Activated T-cell treated with anti-CD3 and anti-CD28 coated beads, Interleukin-2, amount 50 U/mL, for 4 hours (primary cell): ENCODE results near the gene ATF5. TPM values are rescaled to one million over a fixed set of nuclear protein-coding genes. Genes with fewer than 3 reads are reported as not detected.
"Not testable (repeated sequence)": the region's sequence is repeated elsewhere in the genome, so short reads cannot be mapped to it uniquely, and the experiment has no call there.

Experiments used
- ATAC-seq, 2 donors: fragments of 200-7000 bp; cut with Tn5 transposase; one replicate each; pipeline ENCODE4 v1.10.0; 2021
- DNase-seq: peaks from one replicate; pipeline ENCODE4 v3.0.0-alpha.2; 2020
- H3K27me3 Mint-ChIP-seq: one replicate; pipeline ENCODE4 v1.8.0; 2021; ENCODE audit warnings: low read depth, mixed read lengths
- H3K36me3 Mint-ChIP-seq: one replicate; pipeline ENCODE4 v1.8.0; 2022; ENCODE audit warnings: mixed read lengths; ENCODE audit not compliant: insufficient read depth
- H3K4me1 Mint-ChIP-seq: one replicate; pipeline ENCODE4 v1.8.0; 2021; ENCODE audit warnings: low read depth, mixed read lengths
- H3K4me3 Mint-ChIP-seq: one replicate; pipeline ENCODE4 v1.8.0; 2021; ENCODE audit warnings: mild to moderate bottlenecking, moderate library complexity, mixed read lengths
- H3K9me3 Mint-ChIP-seq: one replicate; pipeline ENCODE4 v1.8.0; 2021; ENCODE audit warnings: mixed read lengths
- total RNA-seq, 3 donors: library from RNA; stranded (reverse); gene quantifications; one replicate each; pipeline ENCODE4 v1.2.1, GENCODE V29; 2021

ATF5 gene
- total RNA-seq, 3 donors from 2014 or later, result 58.4 to 73.1 (median 60.6) TPM

- ATAC-seq (no peak), DNase-seq (no peak)
- Mint-ChIP-seq H3K4me3 (no peak overlapping the region), H3K27me3 (peaks cover 10% of the 10 kb centered on the region), H3K9me3 (no peaks in the 10 kb centered on the region), H3K36me3 (no peaks in the 10 kb centered on the region), H3K4me1 (peaks cover 2% of the 10 kb centered on the region)
These were observed 27.1 kb downstream of the ATF5 start for GRCh38 chr19:49956115-49956495.

GRCh38 chr19:49957262-49957915 is 28.4 kb downstream of the ATF5 start:
- H3K4me1 Mint-ChIP-seq, result peaks cover 2% of the 10 kb centered on the region
- H3K4me3 Mint-ChIP-seq, result no peak overlapping the region
- no peaks in the 10 kb centered on the region for H3K36me3 Mint-ChIP-seq
- H3K9me3 Mint-ChIP-seq, result no peaks in the 10 kb centered on the region
- peaks cover 5% of the 10 kb centered on the region for H3K27me3 Mint-ChIP-seq
- ATAC-seq, result no peak
- no peak for DNase-seq

- H3K9me3 Mint-ChIP-seq, H3K4me3 Mint-ChIP-seq, DNase-seq, H3K4me1 Mint-ChIP-seq, H3K27me3 Mint-ChIP-seq, ATAC-seq, H3K36me3 Mint-ChIP-seq: not testable (repeated sequence)
These were observed 29.1 kb downstream of the ATF5 start for GRCh38 chr19:49958144-49958543.

- not testable (repeated sequence) for ATAC-seq, H3K27me3 Mint-ChIP-seq, H3K36me3 Mint-ChIP-seq, H3K4me1 Mint-ChIP-seq, DNase-seq, H3K9me3 Mint-ChIP-seq, H3K4me3 Mint-ChIP-seq
These were observed 29.6 kb downstream of the ATF5 start for GRCh38 chr19:49958596-49958995.

- not testable (repeated sequence) for H3K36me3 Mint-ChIP-seq, H3K4me3 Mint-ChIP-seq, H3K9me3 Mint-ChIP-seq, DNase-seq, ATAC-seq, H3K4me1 Mint-ChIP-seq
- H3K27me3 Mint-ChIP-seq, result peaks cover 15% of the 10 kb centered on the region
These were observed 30.9 kb downstream of the ATF5 start for GRCh38 chr19:49959892-49960291.

GRCh38 chr19:49960980-49961379 is 32.0 kb downstream of the ATF5 start, which contains the start of gene SIGLEC11:
Gene SIGLEC11, minus strand, starts transcription at chr19:49961172. Its CDS starts 91 bp downstream, at chr19:49961081.
- H3K4me3 Mint-ChIP-seq, ATAC-seq, H3K4me1 Mint-ChIP-seq, H3K36me3 Mint-ChIP-seq, H3K9me3 Mint-ChIP-seq, DNase-seq: not testable (repeated sequence)
- peaks cover 18% of the 10 kb centered on the region for H3K27me3 Mint-ChIP-seq

- peaks cover 22% of the 10 kb centered on the region for H3K27me3 Mint-ChIP-seq
- DNase-seq, result no peak
- no peaks in the 10 kb centered on the region for H3K9me3 Mint-ChIP-seq
- H3K36me3 Mint-ChIP-seq, result no peaks in the 10 kb centered on the region
- no peak overlapping the region for H3K4me3 Mint-ChIP-seq
- no peak for ATAC-seq
- H3K4me1 Mint-ChIP-seq, result no peaks in the 10 kb centered on the region
These were observed 39.4 kb downstream of the ATF5 start for GRCh38 chr19:49968279-49968922.

GRCh38 chr19:49969355-49969754 is 40.4 kb downstream of the ATF5 start:
- H3K27me3 Mint-ChIP-seq, result peaks cover 18% of the 10 kb centered on the region
- not testable (repeated sequence) for H3K36me3 Mint-ChIP-seq, DNase-seq

GRCh38 chr19:49971991-49972411 is 43.0 kb downstream of the ATF5 start:
- Mint-ChIP-seq H3K36me3 (peaks cover 8% of the 10 kb centered on the region), H3K4me3 (no peak overlapping the region), H3K9me3 (no peaks in the 10 kb centered on the region), H3K4me1 (no peaks in the 10 kb centered on the region), H3K27me3 (peaks cover 9% of the 10 kb centered on the region)
- DNase-seq (no peak), ATAC-seq (no peak)

More at GRCh38 chr19:49969355-49969754, 40.4 kb downstream of the ATF5 start:
- not testable (repeated sequence) for H3K4me3 Mint-ChIP-seq, ATAC-seq, H3K9me3 Mint-ChIP-seq, H3K4me1 Mint-ChIP-seq

GRCh38 chr19:49972841-49973240 is 43.8 kb downstream of the ATF5 start:
- ATAC-seq (no peak), DNase-seq (no peak)
- Mint-ChIP-seq H3K27me3 (peaks cover 9% of the 10 kb centered on the region), H3K4me3 (no peak overlapping the region), H3K9me3 (no peaks in the 10 kb centered on the region), H3K36me3 (peaks cover 8% of the 10 kb centered on the region), H3K4me1 (no peaks in the 10 kb centered on the region)

GRCh38 chr19:49973987-49974386 is 45.0 kb downstream of the ATF5 start:
- no peak for ATAC-seq
- Mint-ChIP-seq H3K4me1 (no peaks in the 10 kb centered on the region), H3K36me3 (peaks cover 8% of the 10 kb centered on the region), H3K4me3 (no peak overlapping the region), H3K27me3 (peaks cover 3% of the 10 kb centered on the region), H3K9me3 (no peaks in the 10 kb centered on the region)
- DNase-seq, result no peak

- Mint-ChIP-seq H3K27me3 (no peaks in the 10 kb centered on the region), H3K4me3 (no peak overlapping the region), H3K9me3 (no peaks in the 10 kb centered on the region), H3K4me1 (no peaks in the 10 kb centered on the region), H3K36me3 (peaks cover 8% of the 10 kb centered on the region)
- ATAC-seq (no peak), DNase-seq (no peak)
These were observed 46.0 kb downstream of the ATF5 start for GRCh38 chr19:49975051-49975450.

GRCh38 chr19:49976496-49976895 is 47.5 kb downstream of the ATF5 start:
- no peaks in the 10 kb centered on the region for H3K4me1 Mint-ChIP-seq
- H3K4me3 Mint-ChIP-seq, result no peak overlapping the region
- H3K36me3 Mint-ChIP-seq, result peaks cover 11% of the 10 kb centered on the region

GRCh38 chr19:49977076-49977475 is 48.1 kb downstream of the ATF5 start:
- no peaks in the 10 kb centered on the region for H3K9me3 Mint-ChIP-seq
- no peaks in the 10 kb centered on the region for H3K4me1 Mint-ChIP-seq
- DNase-seq, result no peak
- H3K27me3 Mint-ChIP-seq, result no peaks in the 10 kb centered on the region
- ATAC-seq, result no peak
- peaks cover 15% of the 10 kb centered on the region for H3K36me3 Mint-ChIP-seq
- H3K4me3 Mint-ChIP-seq, result no peak overlapping the region

More at GRCh38 chr19:49976496-49976895, 47.5 kb downstream of the ATF5 start:
- no peak for ATAC-seq
- Mint-ChIP-seq H3K27me3 (no peaks in the 10 kb centered on the region), H3K9me3 (no peaks in the 10 kb centered on the region)
- no peak for DNase-seq

GRCh38 chr19:49977881-49978280 is 48.9 kb downstream of the ATF5 start:
- H3K36me3 Mint-ChIP-seq, result peaks cover 18% of the 10 kb centered on the region
- DNase-seq, result no peak

More at GRCh38 chr19:49977881-49978280, 48.9 kb downstream of the ATF5 start:
- no peak overlapping the region for H3K4me3 Mint-ChIP-seq
- no peaks in the 10 kb centered on the region for H3K27me3 Mint-ChIP-seq
- no peaks in the 10 kb centered on the region for H3K9me3 Mint-ChIP-seq
- no peaks in the 10 kb centered on the region for H3K4me1 Mint-ChIP-seq
- no peak for ATAC-seq
